Left hindlimb (tissue), 1 donor: ENCODE measurements around the gene FADS2.

Source experiments
- DNase-seq: peaks from one replicate; pipeline ENCODE4 v3.0.0-alpha.2; 2018

Gene FADS2

DNA sequence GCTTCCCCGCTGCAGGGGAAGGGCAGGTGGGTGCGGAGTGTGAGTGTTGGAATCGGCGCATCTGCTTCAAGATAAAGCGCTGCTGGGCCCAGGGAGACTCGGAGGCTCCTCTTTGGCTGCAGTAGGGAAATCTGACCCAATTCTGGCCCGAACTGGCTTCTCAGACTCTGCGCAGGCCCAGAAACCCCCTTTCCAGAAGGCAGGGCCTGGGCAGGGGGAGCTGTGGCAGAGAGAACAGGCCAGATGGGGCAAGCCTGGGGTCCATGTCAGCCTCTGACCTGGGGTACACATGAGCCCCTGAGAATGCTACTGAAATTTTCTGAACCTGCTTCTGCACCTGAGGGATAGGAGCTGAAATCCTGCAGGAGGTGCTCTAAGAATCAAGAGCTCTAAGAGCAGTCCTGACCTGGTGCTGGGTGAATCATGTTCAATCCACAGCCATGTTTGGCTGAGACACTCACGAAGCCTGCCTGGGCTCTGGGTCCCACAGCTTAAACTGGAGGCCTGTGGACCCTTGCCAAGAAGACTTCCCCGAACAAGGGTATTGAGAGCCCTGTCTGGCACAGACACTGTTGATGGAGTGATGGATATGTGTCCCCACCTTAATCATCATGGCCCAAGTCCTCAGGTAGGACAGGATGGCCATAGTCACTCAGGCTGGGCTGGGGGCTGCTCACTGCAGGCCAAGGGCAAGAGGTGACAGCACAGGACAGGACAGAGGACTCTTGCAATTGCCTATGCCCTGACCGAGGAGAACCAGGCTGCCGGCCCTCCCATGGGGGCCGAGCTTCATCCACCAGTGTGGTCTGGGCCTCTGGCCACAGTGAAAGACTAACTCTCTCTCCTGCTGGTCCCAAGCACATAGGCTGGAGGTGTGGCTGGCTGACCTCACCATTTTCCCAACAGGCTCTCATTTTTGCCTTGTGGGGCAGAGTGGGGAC, 82.4 kb downstream of the FADS2 start:
- peak; percentile 71 for DNase-seq

DNA sequence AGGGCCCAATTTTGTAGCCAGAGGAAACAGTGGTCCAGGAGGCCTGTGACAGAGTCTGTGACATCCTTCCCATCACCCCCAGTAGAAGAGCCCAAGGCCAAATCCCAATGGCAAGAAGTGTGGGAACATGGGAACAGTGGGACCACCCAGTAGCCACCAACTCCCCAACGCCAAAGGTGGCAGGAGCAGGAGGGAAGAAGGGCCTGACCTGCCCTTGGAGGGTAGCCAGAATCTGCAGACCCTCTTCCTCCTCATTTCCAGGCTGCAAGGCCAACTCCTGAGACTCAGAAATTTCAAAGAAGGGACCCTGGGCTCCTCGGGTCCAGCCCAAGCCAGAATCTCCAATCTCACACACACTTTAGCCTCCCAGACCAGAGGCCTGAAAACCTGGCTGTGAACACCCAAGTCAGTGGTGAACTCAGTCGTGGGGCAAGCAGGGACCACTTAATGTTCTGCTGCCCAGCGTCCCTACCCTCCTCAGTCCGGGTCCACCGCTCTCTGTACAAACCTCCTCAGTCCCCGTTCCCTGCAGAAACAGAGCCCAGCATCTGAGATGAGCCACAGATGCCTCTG, 83.1 kb downstream of the FADS2 start:
- DNase-seq, result no peak

DNA sequence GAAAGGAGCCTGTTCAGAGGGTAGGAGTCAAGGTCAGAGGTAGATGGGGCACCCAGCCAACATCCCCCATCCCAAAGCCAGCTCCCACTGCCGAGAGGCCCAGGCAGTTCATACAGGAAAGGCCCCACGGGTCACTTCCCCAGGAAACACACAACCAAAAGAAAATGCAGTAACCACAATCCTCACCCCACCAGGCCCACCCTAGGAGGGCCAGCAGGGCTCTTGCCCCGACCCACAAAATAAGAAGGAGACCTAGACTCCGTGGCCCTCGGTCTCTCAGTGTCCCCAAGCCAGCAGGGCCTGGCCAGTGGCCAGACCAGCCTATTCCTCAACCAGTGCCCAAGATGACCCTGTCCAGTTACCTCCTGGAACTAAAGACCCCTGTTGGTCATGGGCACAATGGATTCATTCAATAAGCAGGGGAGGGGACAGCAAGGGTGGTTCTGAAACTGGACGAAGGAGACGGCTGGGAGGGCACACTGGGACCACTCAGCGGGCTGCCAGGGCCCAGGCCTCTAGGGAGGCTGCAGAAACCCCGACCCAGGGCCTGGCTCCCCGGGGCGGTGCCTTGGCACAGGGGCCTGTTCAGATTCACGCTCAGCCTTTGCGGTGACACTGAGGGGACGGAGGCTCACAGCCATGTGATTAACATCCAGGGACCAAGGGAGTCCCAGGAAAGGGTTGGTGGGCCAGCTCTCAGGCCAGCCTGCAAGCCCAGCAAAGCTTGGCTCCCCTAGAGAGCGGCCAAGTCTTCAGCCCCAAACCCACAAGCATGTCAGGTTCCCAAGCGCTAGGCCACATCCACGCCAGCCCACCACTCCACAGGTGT, 83.8 kb downstream of the FADS2 start:
- DNase-seq, result peak; percentile 23

DNA sequence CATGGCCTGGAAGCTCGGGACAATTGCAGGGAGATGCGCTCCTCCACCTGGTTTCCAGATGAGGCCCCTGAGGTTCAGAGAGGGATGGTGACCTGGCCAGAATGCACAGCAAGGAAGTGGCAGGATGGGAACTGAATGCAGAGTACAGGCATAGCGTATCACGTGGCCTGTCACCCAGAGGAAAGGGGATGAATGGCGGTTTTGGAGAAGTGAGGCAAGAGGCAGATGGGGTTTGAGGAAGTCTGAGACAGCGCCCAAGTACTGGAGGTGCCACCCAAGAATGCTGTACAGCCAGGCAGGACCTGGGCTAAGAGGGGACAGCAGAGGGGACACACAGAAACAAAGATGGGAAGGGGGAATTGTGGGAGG, 84.4 kb downstream of the FADS2 start:
- DNase-seq, result peak; percentile 27

DNA sequence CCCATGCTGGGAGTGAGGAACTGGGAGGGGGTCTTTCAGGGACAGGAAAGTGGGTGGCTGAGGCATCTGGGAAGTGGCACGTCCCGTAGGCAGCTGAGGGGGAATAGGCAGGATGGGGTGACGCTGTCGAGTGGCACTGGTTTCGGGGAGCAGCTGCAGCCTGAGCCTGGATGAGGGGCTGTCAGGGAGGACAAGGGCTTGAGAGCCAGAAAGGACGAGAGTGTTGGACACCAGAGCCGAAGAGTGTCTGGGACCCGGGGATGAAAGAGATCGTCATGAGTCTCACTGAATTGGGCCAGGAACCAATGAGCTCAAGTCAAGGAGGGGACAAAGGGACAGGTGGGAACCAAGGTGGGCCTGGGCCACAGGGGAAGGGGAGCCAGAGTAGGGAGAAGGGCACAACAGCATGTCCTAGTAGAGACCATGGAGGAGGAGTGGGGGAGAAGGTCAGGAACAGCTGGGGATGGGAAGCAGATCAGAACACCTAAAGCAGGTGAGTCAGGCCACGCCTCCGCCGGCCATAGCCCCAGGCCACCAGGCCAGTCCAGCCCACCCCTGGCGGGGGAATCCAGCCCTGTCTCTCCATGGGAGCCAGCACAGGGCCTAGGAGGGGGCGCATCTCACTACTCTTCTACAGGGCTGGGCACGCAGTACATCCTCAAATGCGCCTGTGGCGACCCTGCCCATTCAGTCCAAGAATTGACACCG, 85.0 kb downstream of the FADS2 start:
- DNase-seq, result peak; percentile 26

DNA sequence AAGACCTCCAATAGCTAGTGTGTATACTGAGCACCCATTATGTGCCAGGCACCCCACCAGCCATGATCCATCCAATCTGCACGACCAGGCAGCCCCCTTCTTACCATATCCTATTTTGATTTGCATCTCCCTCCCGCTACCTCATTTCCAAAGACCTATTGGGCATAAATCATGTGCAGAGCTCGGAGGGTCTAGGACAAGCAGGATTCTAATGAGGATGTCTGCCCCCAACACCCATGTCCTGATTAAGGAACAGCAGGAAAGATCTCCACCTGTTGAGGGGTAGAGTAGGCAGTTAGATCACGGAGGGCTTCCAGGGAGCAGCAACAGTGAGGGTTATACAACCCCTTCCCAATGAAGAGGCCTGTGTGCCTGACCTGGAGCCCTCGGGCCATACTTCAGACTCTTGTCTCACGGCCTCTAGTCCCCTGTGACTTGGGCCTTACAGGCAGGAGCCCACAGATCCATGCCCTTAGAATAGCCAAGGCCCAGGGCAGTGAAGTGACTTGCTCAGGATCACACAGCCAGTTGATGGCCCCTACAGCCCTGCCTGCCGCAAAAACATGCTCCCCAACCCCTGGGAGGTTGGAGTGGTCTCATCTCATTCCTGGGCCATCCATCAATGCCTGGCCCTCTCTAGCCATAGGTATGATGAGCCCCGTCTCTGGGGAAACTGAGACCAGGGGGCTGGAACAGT, 85.7 kb downstream of the FADS2 start:
- DNase-seq, result no peak

DNA sequence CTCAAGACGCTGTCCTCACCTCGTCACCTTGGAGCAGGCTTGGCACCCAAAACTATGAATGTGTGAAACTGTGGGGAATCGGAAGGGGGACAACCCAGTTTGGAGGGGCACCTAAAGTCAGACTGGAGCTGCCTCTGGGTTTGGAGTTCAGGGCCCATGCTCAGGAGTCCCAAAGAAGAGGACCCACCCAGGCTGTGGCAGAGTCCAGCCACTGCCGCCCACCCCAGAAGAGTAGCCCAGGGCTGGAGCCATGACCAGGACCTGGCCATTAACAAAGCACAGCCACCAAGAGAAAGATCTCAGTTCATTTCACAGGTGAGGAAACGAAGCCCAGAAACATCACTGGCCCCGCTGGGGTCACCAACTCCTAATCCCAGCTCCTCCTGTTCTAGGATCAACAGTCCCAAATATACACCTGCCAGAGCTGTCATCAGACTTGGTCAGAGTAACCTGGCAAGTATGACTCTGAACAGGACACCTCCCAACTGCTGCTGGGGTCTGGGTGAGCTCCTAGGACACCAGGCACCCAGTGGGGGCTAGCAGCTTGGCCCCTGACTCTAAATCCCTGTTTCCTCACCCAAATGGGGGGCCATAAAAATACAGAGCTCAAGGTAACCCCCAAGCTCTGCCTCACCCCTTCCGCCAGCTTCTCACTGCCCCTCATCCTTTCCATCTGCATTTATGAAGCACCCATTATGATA, 86.5 kb downstream of the FADS2 start:
- no peak for DNase-seq

DNA sequence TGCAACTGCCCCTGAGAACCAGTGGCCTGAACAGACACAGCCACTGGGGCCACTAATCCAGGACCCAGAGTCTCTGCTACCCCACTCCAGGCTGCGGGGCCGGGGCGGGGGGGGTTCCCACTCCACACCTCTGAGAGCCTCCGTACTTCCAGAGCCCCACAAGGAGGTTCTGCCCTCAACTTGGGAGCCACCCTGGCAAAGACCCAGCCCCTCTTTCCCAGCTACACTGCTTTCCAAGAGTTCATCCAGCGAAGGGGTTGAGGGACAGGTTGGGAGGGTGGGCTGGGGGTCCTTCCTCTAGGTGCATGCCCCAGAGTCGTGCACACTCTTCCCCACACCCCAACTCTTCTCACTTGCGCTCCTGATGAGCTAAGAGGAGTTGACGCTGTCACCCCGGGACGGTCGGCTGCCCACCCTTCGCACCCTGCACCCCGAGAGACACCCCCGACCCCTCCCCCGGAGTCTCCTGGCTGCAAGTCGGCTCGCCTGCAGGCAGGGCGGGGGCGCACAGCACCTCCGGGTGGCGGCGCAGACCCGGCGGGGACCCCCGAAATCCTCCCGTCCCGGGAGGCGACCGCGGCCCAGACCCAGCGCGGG, 88.7 kb downstream of the FADS2 start:
- DNase-seq, result peak; percentile 58
